ENCODE data around the gene ATAD2B.

DNA sequence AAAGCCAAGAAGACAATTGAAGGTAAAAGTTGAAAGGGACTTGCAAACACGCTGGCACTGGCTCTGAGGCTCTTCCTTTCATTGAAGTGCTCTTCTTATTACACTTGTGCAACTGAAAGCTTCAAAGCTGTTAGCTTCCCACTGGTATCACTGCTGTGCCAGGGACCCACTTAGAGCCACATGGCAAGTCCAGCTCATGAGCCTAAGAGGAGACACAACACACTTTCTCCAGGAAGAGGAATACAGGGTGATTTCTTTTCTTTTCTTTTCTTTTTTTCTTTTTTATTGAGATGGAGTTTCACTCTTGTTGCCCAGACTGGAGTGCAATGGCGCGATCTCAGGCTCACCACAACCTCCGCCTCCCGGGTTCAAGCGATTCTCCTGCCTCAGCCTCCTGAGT is 218.2 kb downstream of the ATAD2B start:
- no peak for TF ChIP-seq POLR2AphosphoS5 (IDR thresholded peaks at IDR 0.05; ENCODE audit: low read depth, low read length)
- TF ChIP-seq POLR2A (IDR thresholded peaks at IDR 0.05; ENCODE audit: low read depth, low read length), result no peak
- no peak for TF ChIP-seq TAF1 (IDR thresholded peaks at IDR 0.05; ENCODE audit: borderline replicate concordance, low read depth, low read length)

All from GM12892 (cell line).